Neural progenitor cell (in vitro differentiated cells): ENCODE results near the gene TEX35. TPM values are rescaled to one million over a fixed set of nuclear protein-coding genes. Genes with fewer than 3 reads are reported as not detected.

Source experiments
- DNase-seq: peaks from one replicate; pipeline ENCODE4 v3.0.0-alpha.2; 2016; ENCODE audit warnings: low spot score
- H2AFZ ChIP-seq: fragments of 200-600 bp; sonication (generic); replicated peaks from 2 replicates; pipeline ENCODE4 v1.6.1; 2016; ENCODE audit warnings: antibody characterized with exemption
- H3F3A ChIP-seq: fragments of 200-600 bp; sonication (generic); 2 replicates; pipeline ENCODE4 v1.6.1; 2016; ENCODE audit warnings: antibody characterized with exemption, low read depth
- H3K27ac ChIP-seq: fragments of 200-600 bp; sonication (generic); 2 replicates; pipeline ENCODE4 v1.5.1; 2016; ENCODE audit warnings: mild to moderate bottlenecking
- H3K27me3 ChIP-seq: fragments of 200-600 bp; sonication (generic); 2 replicates; pipeline ENCODE4 v1.6.1; 2016; ENCODE audit warnings: mild to moderate bottlenecking, moderate library complexity
- H3K36me3 ChIP-seq: fragments of 200-600 bp; sonication (generic); 2 replicates; pipeline ENCODE4 v1.5.1; 2016
- H3K4me1 ChIP-seq: fragments of 200-600 bp; sonication (generic); 2 replicates; pipeline ENCODE4 v1.6.1; 2016; ENCODE audit warnings: mixed run types
- H3K4me2 ChIP-seq: fragments of 200-600 bp; sonication (generic); 2 replicates; pipeline ENCODE4 v1.6.1; 2016
- H3K4me3 ChIP-seq: fragments of 200-600 bp; sonication (generic); 2 replicates; pipeline ENCODE4 v1.5.1; 2016
- H3K79me2 ChIP-seq: fragments of 200-600 bp; sonication (generic); 2 replicates; pipeline ENCODE4 v1.6.1; 2016; ENCODE audit warnings: low read depth
- H3K9ac ChIP-seq: fragments of 200-600 bp; sonication (generic); 2 replicates; pipeline ENCODE4 v1.6.1; 2016
- H3K9me3 ChIP-seq: fragments of 200-600 bp; sonication (generic); 2 replicates; pipeline ENCODE4 v1.5.1; 2016; ENCODE audit warnings: low read depth
- H4K20me1 ChIP-seq: fragments of 200-600 bp; sonication (generic); 2 replicates; pipeline ENCODE4 v1.6.1; 2016; ENCODE audit warnings: low read depth
- H3K27ac Mint-ChIP-seq: 3 replicates; pipeline ENCODE4 v1.8.0; 2021; ENCODE audit warnings: mixed read lengths
- H3K27me3 Mint-ChIP-seq: 2 replicates; pipeline ENCODE4 v1.8.0; 2022; ENCODE audit warnings: low read depth, mild to moderate bottlenecking, inconsistent platforms, moderate library complexity, mixed read lengths; ENCODE audit not compliant: insufficient read depth
- H3K36me3 Mint-ChIP-seq: 3 replicates; pipeline ENCODE4 v1.8.0; 2021; ENCODE audit warnings: mixed read lengths
- H3K4me1 Mint-ChIP-seq: 3 replicates; pipeline ENCODE4 v1.8.0; 2021; ENCODE audit warnings: mixed read lengths
- H3K4me3 Mint-ChIP-seq: 3 replicates; pipeline ENCODE4 v1.8.0; 2021; ENCODE audit warnings: mild to moderate bottlenecking, moderate library complexity, mixed read lengths
- H3K9me3 Mint-ChIP-seq: 3 replicates; pipeline ENCODE4 v1.8.0; 2020; ENCODE audit warnings: mixed read lengths
- CTCF ChIP-seq: fragments of 200-600 bp; sonication (generic); IDR thresholded peaks from 2 replicates; pipeline ENCODE4 v1.5.1; 2017; ENCODE audit warnings: antibody characterized with exemption, mild to moderate bottlenecking
- EZH2 ChIP-seq: fragments of 200-600 bp; sonication (generic); IDR thresholded peaks from 2 replicates; pipeline ENCODE4 v1.6.1; 2017; ENCODE audit warnings: antibody characterized with exemption, mild to moderate bottlenecking, moderate library complexity
- EZH2phosphoT487 ChIP-seq: fragments of 200-600 bp; sonication (generic); IDR thresholded peaks from 2 replicates; pipeline ENCODE4 v1.6.1; 2017; ENCODE audit warnings: antibody characterized with exemption
- total RNA-seq: library from RNA; depleted of rRNA; stranded (reverse); fragments of >200 nt; gene quantifications from 2 replicates; pipeline ENCODE4 v1.2.3, GENCODE V29; 2015; ENCODE audit warnings: low replicate concordance

TEX35 gene
- total RNA-seq, 1 donor from 2014 or later = not detected

- H3K36me3 ChIP-seq = no peaks in the 10 kb centered on the region
- Mint-ChIP-seq H3K27me3 (peaks cover 7% of the 10 kb centered on the region), H3K4me1 (peaks cover 9% of the 10 kb centered on the region), H3K27ac (no peak overlapping the region), H3K9me3 (no peaks in the 10 kb centered on the region), H3K4me3 (no peak overlapping the region), H3K36me3 (no peaks in the 10 kb centered on the region)
- no peak overlapping the region for H3K27ac ChIP-seq
- peaks cover 3% of the 10 kb centered on the region for H3F3A ChIP-seq
- DNase-seq = no peak
- TF ChIP-seq EZH2phosphoT487 = no peak
- TF ChIP-seq CTCF = no peak
- no peak for TF ChIP-seq EZH2
- no peak overlapping the region for H3K4me3 ChIP-seq
- no peaks in the 10 kb centered on the region for H3K27me3 ChIP-seq
- H3K9ac ChIP-seq = no peak overlapping the region
- no peaks in the 10 kb centered on the region for H3K4me1 ChIP-seq
- no peaks in the 10 kb centered on the region for H3K9me3 ChIP-seq
- H3K4me2 ChIP-seq = no peak overlapping the region
- H4K20me1 ChIP-seq = no peaks in the 10 kb centered on the region
- peak overlapping the region; percentile 5 for H2AFZ ChIP-seq
- no peaks in the 10 kb centered on the region for H3K79me2 ChIP-seq
These were observed 13.8 kb upstream of the TEX35 start for GRCh38 chr1:178498896-178499675.

- Mint-ChIP-seq H3K4me3 (no peak overlapping the region), H3K27me3 (peaks cover 4% of the 10 kb centered on the region), H3K27ac (no peak overlapping the region), H3K4me1 (peaks cover 9% of the 10 kb centered on the region), H3K36me3 (no peaks in the 10 kb centered on the region), H3K9me3 (no peaks in the 10 kb centered on the region)
- H3K36me3 ChIP-seq = no peaks in the 10 kb centered on the region
- no peak overlapping the region for H3K27ac ChIP-seq
- TF ChIP-seq EZH2phosphoT487 (no peak), CTCF (peak; percentile 35), EZH2 (no peak)
- H3K4me1 ChIP-seq = no peaks in the 10 kb centered on the region
- H3K4me2 ChIP-seq = no peak overlapping the region
- peak; percentile 25 for DNase-seq
- H2AFZ ChIP-seq = no peak overlapping the region
- no peaks in the 10 kb centered on the region for H3K9me3 ChIP-seq
- no peaks in the 10 kb centered on the region for H3K79me2 ChIP-seq
- H3K9ac ChIP-seq = no peak overlapping the region
- no peaks in the 10 kb centered on the region for H4K20me1 ChIP-seq
- peaks cover 3% of the 10 kb centered on the region for H3F3A ChIP-seq
- H3K4me3 ChIP-seq = no peak overlapping the region
- no peaks in the 10 kb centered on the region for H3K27me3 ChIP-seq
These were observed 12.7 kb upstream of the TEX35 start for GRCh38 chr1:178500091-178500770.

- H3K27ac Mint-ChIP-seq = no peak overlapping the region
These were observed 11.9 kb upstream of the TEX35 start for GRCh38 chr1:178500936-178501554.

More at GRCh38 chr1:178500936-178501554, 11.9 kb upstream of the TEX35 start:
- Histone ChIP-seq H3K9ac (no peak overlapping the region), H3K79me2 (no peaks in the 10 kb centered on the region), H3K27me3 (no peaks in the 10 kb centered on the region), H3K4me2 (no peak overlapping the region), H3K4me3 (no peak overlapping the region), H3K27ac (no peak overlapping the region), H3K4me1 (no peaks in the 10 kb centered on the region), H4K20me1 (no peaks in the 10 kb centered on the region), H2AFZ (peak overlapping the region; percentile 65), H3K36me3 (no peaks in the 10 kb centered on the region), H3K9me3 (no peaks in the 10 kb centered on the region), H3F3A (peaks cover 3% of the 10 kb centered on the region)
- H3K4me3 Mint-ChIP-seq = no peak overlapping the region
- no peak for DNase-seq
- peaks cover 2% of the 10 kb centered on the region for H3K27me3 Mint-ChIP-seq
- no peaks in the 10 kb centered on the region for H3K9me3 Mint-ChIP-seq
- H3K4me1 Mint-ChIP-seq = peaks cover 9% of the 10 kb centered on the region
- TF ChIP-seq EZH2 = no peak
- TF ChIP-seq EZH2phosphoT487 = no peak
- TF ChIP-seq CTCF = no peak
- no peaks in the 10 kb centered on the region for H3K36me3 Mint-ChIP-seq
